ENCODE measurements around the gene FUT8. TPM values are rescaled to one million over a fixed set of nuclear protein-coding genes. Genes with fewer than 3 reads are reported as not detected.

FUT8 gene
- total RNA-seq, 1 experiment from 2014 or later: 42.3 TPM

DNA sequence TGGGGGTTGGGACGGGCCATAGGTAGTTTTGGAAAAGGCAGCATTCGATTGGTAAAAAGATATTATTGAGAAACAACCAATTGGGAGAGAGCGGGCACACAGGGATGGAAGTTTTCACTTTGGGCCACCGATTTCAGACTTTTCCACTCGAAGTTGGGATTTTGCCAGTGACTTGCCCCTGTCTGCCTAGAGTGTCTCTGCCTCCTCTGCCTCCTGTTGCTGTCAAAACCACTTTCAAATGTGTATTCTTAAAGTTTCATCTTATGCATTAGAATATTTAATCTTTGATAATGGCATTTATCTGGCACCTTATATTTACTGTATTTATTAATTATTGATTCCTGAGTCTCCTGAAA lies 182.3 kb downstream of the FUT8 start:
- DNase-seq (ENCODE audit: low read depth, low spot score) (no peak), ATAC-seq (no peak)
- ChIA-PET CTCF (no interaction called here), POLR2A (no interaction called here), RAD21 (ENCODE audit: low non-redundant PET in 1 of 2, low total read pairs in 2 of 2, uncharacterized antibody in 2 of 2, unreplicated experiment in 2 of 2) (no interaction called here)
- no TSS peak for BruUV-seq (replicated peaks)
- TF ChIP-seq ZFX (IDR thresholded peaks at IDR 0.05): no peak
- H2AFZ ChIP-seq (ENCODE audit: low read depth, low read length, poor library complexity, severe bottlenecking): no peak overlapping the region
- H3K4me2 ChIP-seq (ENCODE audit: low read length): no peak overlapping the region
- no peak overlapping the region for H3K27ac ChIP-seq (ENCODE audit: low read depth, low read length)
- no peaks in the 10 kb centered on the region for H4K20me1 ChIP-seq (ENCODE audit: insufficient read depth)
- H3K27me3 ChIP-seq (ENCODE audit: insufficient read depth, low read length): no peaks in the 10 kb centered on the region
- no peak overlapping the region for H3K9ac ChIP-seq (ENCODE audit: low read length)
- no peaks in the 10 kb centered on the region for H3K79me2 ChIP-seq (ENCODE audit: insufficient read depth, low read length)
- no peaks in the 10 kb centered on the region for H3K36me3 ChIP-seq (ENCODE audit: control insufficient read depth in 1 of 2, insufficient read depth in 2 of 2, low read length in 2 of 2)
- no peaks in the 10 kb centered on the region for H3K4me1 ChIP-seq (ENCODE audit: control insufficient read depth in 1 of 2, insufficient read depth in 2 of 2, low read length in 2 of 2)
- no peak overlapping the region for H3K4me3 ChIP-seq (replicated peaks in 1 of 2; ENCODE audit: low read depth in 1 of 2, low read length in 2 of 2)
- no peaks in the 10 kb centered on the region for H3K9me3 ChIP-seq (ENCODE audit: control insufficient read depth in 1 of 2, insufficient read depth in 1 of 2, low read depth in 1 of 2, low read length in 2 of 2)
- intact Hi-C loops (cut with micrococcal nuclease): loop anchor here (5.0 kb wide), 1 partner anchor 373 kb away; no protein-coding TSS in a partner anchor
- H3K9me2 ChIP-seq (ENCODE audit: insufficient read depth): no peaks in the 10 kb centered on the region

DNA sequence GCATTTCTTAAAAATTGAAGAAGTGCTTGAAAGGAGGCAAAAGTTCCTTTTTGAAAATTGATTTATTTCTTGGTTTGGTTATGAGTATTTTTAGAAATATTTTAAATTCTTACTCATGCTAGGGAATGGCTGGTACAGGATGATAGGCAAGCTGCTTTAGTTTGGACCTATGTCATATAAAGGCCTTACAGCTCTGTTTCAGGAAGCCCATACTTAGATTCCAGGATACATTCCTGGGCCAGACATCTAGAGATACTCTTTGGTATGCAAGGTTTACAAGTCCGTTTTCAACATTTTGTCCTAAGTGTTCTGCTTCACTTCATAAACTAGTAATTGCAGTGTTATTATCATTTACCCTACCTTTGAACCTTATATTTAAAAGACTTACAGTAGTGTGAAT lies 186.8 kb downstream of the FUT8 start:
- Histone ChIP-seq H3K36me3 (ENCODE audit: control insufficient read depth in 1 of 2, insufficient read depth in 2 of 2, low read length in 2 of 2) (no peaks in the 10 kb centered on the region), H3K27ac (ENCODE audit: low read depth, low read length) (no peak overlapping the region), H3K79me2 (ENCODE audit: insufficient read depth, low read length) (no peaks in the 10 kb centered on the region), H3K9ac (ENCODE audit: low read length) (no peak overlapping the region), H4K20me1 (ENCODE audit: insufficient read depth) (no peaks in the 10 kb centered on the region), H3K4me3 (replicated peaks in 1 of 2; ENCODE audit: low read depth in 1 of 2, low read length in 2 of 2) (no peak overlapping the region), H3K4me1 (ENCODE audit: control insufficient read depth in 1 of 2, insufficient read depth in 2 of 2, low read length in 2 of 2) (no peaks in the 10 kb centered on the region), H3K9me3 (ENCODE audit: control insufficient read depth in 1 of 2, insufficient read depth in 1 of 2, low read depth in 1 of 2, low read length in 2 of 2) (no peaks in the 10 kb centered on the region), H3K4me2 (ENCODE audit: low read length) (no peak overlapping the region), H3K27me3 (ENCODE audit: insufficient read depth, low read length) (no peaks in the 10 kb centered on the region), H2AFZ (ENCODE audit: low read depth, low read length, poor library complexity, severe bottlenecking) (no peak overlapping the region), H3K9me2 (ENCODE audit: insufficient read depth) (no peaks in the 10 kb centered on the region)
- intact Hi-C loops (cut with micrococcal nuclease): loop anchor here (5.0 kb wide), 1 partner anchor 377 kb away; no protein-coding TSS in a partner anchor
- ChIA-PET POLR2A (no interaction called here), RAD21 (ENCODE audit: low non-redundant PET in 1 of 2, low total read pairs in 2 of 2, uncharacterized antibody in 2 of 2, unreplicated experiment in 2 of 2) (no interaction called here), CTCF (interaction anchor here (1.4 to 1.5 kb wide), 2 partner anchors 27 to 184 kb away, joined by 3 to 5 read pairs; no protein-coding TSS in a partner anchor)
- BruUV-seq (replicated peaks): no TSS peak
- DNase-seq (ENCODE audit: low read depth, low spot score) (no peak), ATAC-seq (no peak)
- TF ChIP-seq TCF7L2 (IDR thresholded peaks at IDR 0.05; ENCODE audit: borderline replicate concordance, extremely low read depth, insufficient read depth, insufficient read length) (no peak), EGR1 (IDR thresholded peaks at IDR 0.05; ENCODE audit: low read depth) (no peak), YY1 (IDR thresholded peaks at IDR 0.05; ENCODE audit: extremely low read depth, insufficient replicate concordance, low read depth, low read length) (no peak), POLR2A (IDR thresholded peaks at IDR 0.05; ENCODE audit: borderline replicate concordance, extremely low read depth, insufficient read depth, insufficient read length) (no peak), JUND (IDR thresholded peaks at IDR 0.05) (no peak), POLR2AphosphoS5 (IDR thresholded peaks at IDR 0.05; ENCODE audit: low read depth, low read length) (no peak), EZH2 (IDR thresholded peaks at IDR 0.05) (no peak), FOSL1 (IDR thresholded peaks at IDR 0.05; ENCODE audit: low read depth) (no peak)
- TF ChIP-seq, protein P1, sequence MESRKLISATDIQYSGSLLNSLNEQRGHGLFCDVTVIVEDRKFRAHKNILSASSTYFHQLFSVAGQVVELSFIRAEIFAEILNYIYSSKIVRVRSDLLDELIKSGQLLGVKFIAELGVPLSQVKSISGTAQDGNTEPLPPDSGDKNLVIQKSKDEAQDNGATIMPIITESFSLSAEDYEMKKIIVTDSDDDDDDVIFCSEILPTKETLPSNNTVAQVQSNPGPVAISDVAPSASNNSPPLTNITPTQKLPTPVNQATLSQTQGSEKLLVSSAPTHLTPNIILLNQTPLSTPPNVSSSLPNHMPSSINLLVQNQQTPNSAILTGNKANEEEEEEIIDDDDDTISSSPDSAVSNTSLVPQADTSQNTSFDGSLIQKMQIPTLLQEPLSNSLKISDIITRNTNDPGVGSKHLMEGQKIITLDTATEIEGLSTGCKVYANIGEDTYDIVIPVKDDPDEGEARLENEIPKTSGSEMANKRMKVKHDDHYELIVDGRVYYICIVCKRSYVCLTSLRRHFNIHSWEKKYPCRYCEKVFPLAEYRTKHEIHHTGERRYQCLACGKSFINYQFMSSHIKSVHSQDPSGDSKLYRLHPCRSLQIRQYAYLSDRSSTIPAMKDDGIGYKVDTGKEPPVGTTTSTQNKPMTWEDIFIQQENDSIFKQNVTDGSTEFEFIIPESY (IDR thresholded peaks at IDR 0.05; ENCODE audit: extremely low read depth, insufficient replicate concordance, low read length): no peak
- TF ChIP-seq, protein P2, sequence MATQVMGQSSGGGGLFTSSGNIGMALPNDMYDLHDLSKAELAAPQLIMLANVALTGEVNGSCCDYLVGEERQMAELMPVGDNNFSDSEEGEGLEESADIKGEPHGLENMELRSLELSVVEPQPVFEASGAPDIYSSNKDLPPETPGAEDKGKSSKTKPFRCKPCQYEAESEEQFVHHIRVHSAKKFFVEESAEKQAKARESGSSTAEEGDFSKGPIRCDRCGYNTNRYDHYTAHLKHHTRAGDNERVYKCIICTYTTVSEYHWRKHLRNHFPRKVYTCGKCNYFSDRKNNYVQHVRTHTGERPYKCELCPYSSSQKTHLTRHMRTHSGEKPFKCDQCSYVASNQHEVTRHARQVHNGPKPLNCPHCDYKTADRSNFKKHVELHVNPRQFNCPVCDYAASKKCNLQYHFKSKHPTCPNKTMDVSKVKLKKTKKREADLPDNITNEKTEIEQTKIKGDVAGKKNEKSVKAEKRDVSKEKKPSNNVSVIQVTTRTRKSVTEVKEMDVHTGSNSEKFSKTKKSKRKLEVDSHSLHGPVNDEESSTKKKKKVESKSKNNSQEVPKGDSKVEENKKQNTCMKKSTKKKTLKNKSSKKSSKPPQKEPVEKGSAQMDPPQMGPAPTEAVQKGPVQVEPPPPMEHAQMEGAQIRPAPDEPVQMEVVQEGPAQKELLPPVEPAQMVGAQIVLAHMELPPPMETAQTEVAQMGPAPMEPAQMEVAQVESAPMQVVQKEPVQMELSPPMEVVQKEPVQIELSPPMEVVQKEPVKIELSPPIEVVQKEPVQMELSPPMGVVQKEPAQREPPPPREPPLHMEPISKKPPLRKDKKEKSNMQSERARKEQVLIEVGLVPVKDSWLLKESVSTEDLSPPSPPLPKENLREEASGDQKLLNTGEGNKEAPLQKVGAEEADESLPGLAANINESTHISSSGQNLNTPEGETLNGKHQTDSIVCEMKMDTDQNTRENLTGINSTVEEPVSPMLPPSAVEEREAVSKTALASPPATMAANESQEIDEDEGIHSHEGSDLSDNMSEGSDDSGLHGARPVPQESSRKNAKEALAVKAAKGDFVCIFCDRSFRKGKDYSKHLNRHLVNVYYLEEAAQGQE (IDR thresholded peaks at IDR 0.05; ENCODE audit: low read depth): no peak
- TF ChIP-seq, protein P3, sequence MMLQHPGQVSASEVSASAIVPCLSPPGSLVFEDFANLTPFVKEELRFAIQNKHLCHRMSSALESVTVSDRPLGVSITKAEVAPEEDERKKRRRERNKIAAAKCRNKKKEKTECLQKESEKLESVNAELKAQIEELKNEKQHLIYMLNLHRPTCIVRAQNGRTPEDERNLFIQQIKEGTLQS (IDR thresholded peaks at IDR 0.05): no peak
- TF ChIP-seq, protein P4, sequence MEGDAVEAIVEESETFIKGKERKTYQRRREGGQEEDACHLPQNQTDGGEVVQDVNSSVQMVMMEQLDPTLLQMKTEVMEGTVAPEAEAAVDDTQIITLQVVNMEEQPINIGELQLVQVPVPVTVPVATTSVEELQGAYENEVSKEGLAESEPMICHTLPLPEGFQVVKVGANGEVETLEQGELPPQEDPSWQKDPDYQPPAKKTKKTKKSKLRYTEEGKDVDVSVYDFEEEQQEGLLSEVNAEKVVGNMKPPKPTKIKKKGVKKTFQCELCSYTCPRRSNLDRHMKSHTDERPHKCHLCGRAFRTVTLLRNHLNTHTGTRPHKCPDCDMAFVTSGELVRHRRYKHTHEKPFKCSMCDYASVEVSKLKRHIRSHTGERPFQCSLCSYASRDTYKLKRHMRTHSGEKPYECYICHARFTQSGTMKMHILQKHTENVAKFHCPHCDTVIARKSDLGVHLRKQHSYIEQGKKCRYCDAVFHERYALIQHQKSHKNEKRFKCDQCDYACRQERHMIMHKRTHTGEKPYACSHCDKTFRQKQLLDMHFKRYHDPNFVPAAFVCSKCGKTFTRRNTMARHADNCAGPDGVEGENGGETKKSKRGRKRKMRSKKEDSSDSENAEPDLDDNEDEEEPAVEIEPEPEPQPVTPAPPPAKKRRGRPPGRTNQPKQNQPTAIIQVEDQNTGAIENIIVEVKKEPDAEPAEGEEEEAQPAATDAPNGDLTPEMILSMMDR (IDR thresholded peaks at IDR 0.05 in 2 of 3, conservative IDR thresholded peaks at IDR 0.05 in 1 of 3; ENCODE audit: borderline replicate concordance in 1 of 3, insufficient read depth in 1 of 3, low read depth in 2 of 3, low read length in 2 of 3): no peak

Measured in HCT116 (cell line).